Daoy (cell line): ENCODE measurements around the gene SAXO1. TPM values are rescaled to one million over a fixed set of nuclear protein-coding genes. Genes with fewer than 3 reads are reported as not detected.

Source experiments
- DNase-seq: peaks from one replicate; pipeline ENCODE4 v3.0.0-alpha.2; 2015; ENCODE audit warnings: low read depth
- total RNA-seq: library from RNA; depleted of rRNA; stranded (reverse); fragments of >200 nt; shearing (Covaris generic); gene quantifications from 2 replicates; pipeline ENCODE4 v1.2.3, GENCODE V29; 2014; rRNA removed

SAXO1 gene
- total RNA-seq, 1 experiment from 2014 or later, result not detected

GRCh38 chr9:18877984-18878383 is 155.0 kb downstream of the SAXO1 start:
- no peak for DNase-seq

Other genes starting within 250 kb of the SAXO1 start
- gene RRAGA, start 16.2 kb upstream of the SAXO1 start, total RNA-seq, result 5.4 and 8.2 TPM in 2 replicates
- 22.8 and 29.3 TPM in 2 replicates for gene HAUS6, start 69.7 kb upstream of the SAXO1 start, total RNA-seq
- 20.7 and 22.3 TPM in 2 replicates for gene PLIN2, start 94.3 kb upstream of the SAXO1 start, total RNA-seq
- 9.1 and 10.5 TPM in 2 replicates for gene DENND4C, start 197.5 kb upstream of the SAXO1 start, total RNA-seq